Osteoblast (primary cell): ENCODE data around the gene SNX32. TPM values are rescaled to one million over a fixed set of nuclear protein-coding genes. Genes with fewer than 3 reads are reported as not detected.

ENCODE experiments used
- DNase-seq: peaks from one replicate; pipeline ENCODE4 v3.0.0; 2011; ENCODE audit warnings: low spot score, mixed read lengths; ENCODE audit not compliant: insufficient read length; ENCODE audit errors: missing footprints
- H2AFZ ChIP-seq: 2 replicates; pipeline ENCODE4 v1.6.0; 2011; ENCODE audit warnings: mild to moderate bottlenecking, low read length
- H3K27ac ChIP-seq: 2 replicates; pipeline ENCODE4 v1.5.1; 2011; ENCODE audit warnings: mild to moderate bottlenecking, low read depth, low read length, moderate library complexity
- H3K27me3 ChIP-seq: 2 replicates; pipeline ENCODE4 v1.6.0; 2012; ENCODE audit warnings: mild to moderate bottlenecking, control low read depth, inconsistent platforms, low read length, moderate library complexity; ENCODE audit not compliant: insufficient read depth
- H3K36me3 ChIP-seq: 2 replicates; pipeline ENCODE4 v1.5.1; 2011; ENCODE audit warnings: mild to moderate bottlenecking, low read length, control low read depth, moderate library complexity; ENCODE audit not compliant: insufficient read depth
- H3K4me1 ChIP-seq: 2 replicates; pipeline ENCODE4 v1.5.1; 2011; ENCODE audit warnings: mild to moderate bottlenecking, low read length, control low read depth, moderate library complexity; ENCODE audit not compliant: insufficient read depth
- H3K4me2 ChIP-seq: 2 replicates; pipeline ENCODE4 v1.6.0; 2011; ENCODE audit warnings: mild to moderate bottlenecking, low read length; ENCODE audit not compliant: insufficient read depth
- H3K4me3 ChIP-seq: fragments of 200-600 bp; sonication (generic); 3 replicates; pipeline ENCODE4 v1.5.1; 2012; ENCODE audit warnings: mild to moderate bottlenecking, low read length, inconsistent platforms; ENCODE audit not compliant: insufficient read depth
- H3K79me2 ChIP-seq: 2 replicates; pipeline ENCODE4 v1.6.0; 2012; ENCODE audit warnings: mild to moderate bottlenecking, low read length, control low read depth, inconsistent platforms; ENCODE audit not compliant: insufficient read depth
- H3K9me3 ChIP-seq: 2 replicates; pipeline ENCODE4 v1.5.1; 2011; ENCODE audit warnings: low read depth, low read length, control low read depth
- H4K20me1 ChIP-seq: 2 replicates; pipeline ENCODE4 v1.6.0; 2012; ENCODE audit warnings: mild to moderate bottlenecking, low read length, control low read depth; ENCODE audit not compliant: insufficient read depth
- CTCF ChIP-seq: IDR thresholded peaks from 2 replicates; pipeline ENCODE4 v1.5.1; 2011; ENCODE audit warnings: mild to moderate bottlenecking, low read depth, low read length, moderate library complexity; ENCODE audit errors: extremely low read depth
- total RNA-seq: library from RNA; depleted of rRNA; stranded (reverse); fragments of >200 nt; gene quantifications from 2 replicates; pipeline ENCODE4 v1.2.3, GENCODE V29; 2012

The SNX32 gene
- total RNA-seq, 1 donor, result 1.1 TPM

GRCh38 chr11:65857500-65857852 lies 23.7 kb downstream of the SNX32 start:
- no peak overlapping the region for H2AFZ ChIP-seq
- no peak for TF ChIP-seq CTCF
- H3K27me3 ChIP-seq, result no peaks in the 10 kb centered on the region
- H3K79me2 ChIP-seq, result peaks cover 70% of the 10 kb centered on the region
- peaks cover 49% of the 10 kb centered on the region for H3K36me3 ChIP-seq
- H3K27ac ChIP-seq, result peak overlapping the region; percentile 40
- H3K9me3 ChIP-seq, result no peaks in the 10 kb centered on the region
- peak overlapping the region; percentile 98 for H3K4me2 ChIP-seq
- no peak for DNase-seq
- peak overlapping the region; percentile 99 for H3K4me3 ChIP-seq
- H4K20me1 ChIP-seq, result peaks cover 47% of the 10 kb centered on the region
- peaks cover 45% of the 10 kb centered on the region for H3K4me1 ChIP-seq

DNA sequence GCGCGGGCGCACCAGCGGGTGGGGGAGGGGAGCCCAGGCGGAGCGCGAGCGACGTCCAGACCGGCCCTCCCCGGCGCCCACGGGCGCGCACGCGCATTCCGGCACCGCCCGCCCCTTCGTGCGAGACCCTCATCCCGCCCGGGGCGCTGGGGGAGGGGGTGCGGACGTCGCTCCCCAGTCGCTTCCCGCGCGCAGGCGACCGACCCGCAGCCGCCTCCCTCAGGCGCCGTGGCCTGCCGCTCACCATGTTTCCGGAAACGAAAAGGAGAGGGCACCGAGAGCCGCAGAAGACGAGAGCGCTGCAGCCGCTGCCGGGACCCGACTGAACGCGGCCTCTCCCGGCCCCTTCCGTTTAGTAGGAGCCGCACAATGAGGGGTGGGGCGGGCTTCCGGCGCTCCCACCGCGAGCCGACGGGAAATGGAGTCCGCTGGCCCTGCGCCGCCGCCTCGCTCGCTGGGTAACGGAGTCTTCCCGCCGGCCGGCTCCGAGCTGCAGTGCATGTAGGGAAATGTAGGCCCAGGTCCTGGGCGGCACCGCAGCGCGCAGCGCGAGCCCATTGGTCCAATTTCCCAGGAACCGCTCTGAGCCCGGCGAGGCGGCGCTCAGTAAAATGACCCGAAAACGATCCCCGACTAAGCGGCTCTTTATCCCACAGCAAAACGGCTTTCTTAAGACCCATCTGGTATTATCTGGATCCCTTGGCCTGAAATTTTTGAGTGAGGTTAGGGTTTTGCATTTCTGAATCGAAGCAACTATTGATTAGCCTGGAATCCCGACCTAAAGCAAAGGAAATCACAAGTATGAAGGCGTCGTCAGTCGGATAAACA lies 24.3 kb downstream of the SNX32 start, which contains the start of gene CFL1:
Gene CFL1 (minus strand): TSS at position 328 of the 828 bp plus-strand sequence. CDS start 81 bp downstream, at position 247.
- DNase-seq, result peak; percentile 99
- H3K4me1 ChIP-seq, result peaks cover 45% of the 10 kb centered on the region
- peaks cover 74% of the 10 kb centered on the region for H3K79me2 ChIP-seq
- H2AFZ ChIP-seq, result peak within 1 kb of the TSS; percentile 70
- H3K36me3 ChIP-seq, result peaks cover 51% of the 10 kb centered on the region
- H3K27ac ChIP-seq, result peak within 1 kb of the TSS; percentile 82
- TF ChIP-seq CTCF, result no peak
- peak within 1 kb of the TSS; percentile 99 for H3K4me3 ChIP-seq
- no peaks in the 10 kb centered on the region for H3K27me3 ChIP-seq
- no peaks in the 10 kb centered on the region for H3K9me3 ChIP-seq
- H4K20me1 ChIP-seq, result peaks cover 44% of the 10 kb centered on the region
- H3K4me2 ChIP-seq, result peak within 1 kb of the TSS; percentile 99

- no peaks in the 10 kb centered on the region for H3K9me3 ChIP-seq
- H3K4me3 ChIP-seq, result peak overlapping the region; percentile 99
- H3K4me2 ChIP-seq, result peak overlapping the region; percentile 99
- H3K4me1 ChIP-seq, result peaks cover 45% of the 10 kb centered on the region
- peak overlapping the region; percentile 69 for H2AFZ ChIP-seq
- H3K36me3 ChIP-seq, result peaks cover 50% of the 10 kb centered on the region
- H3K79me2 ChIP-seq, result peaks cover 72% of the 10 kb centered on the region
- TF ChIP-seq CTCF, result no peak
- no peak for DNase-seq
- H4K20me1 ChIP-seq, result peaks cover 41% of the 10 kb centered on the region
- H3K27me3 ChIP-seq, result no peaks in the 10 kb centered on the region
- H3K27ac ChIP-seq, result peak overlapping the region; percentile 82
Observed at GRCh38 chr11:65858681-65859087, 24.9 kb downstream of the SNX32 start.

DNA sequence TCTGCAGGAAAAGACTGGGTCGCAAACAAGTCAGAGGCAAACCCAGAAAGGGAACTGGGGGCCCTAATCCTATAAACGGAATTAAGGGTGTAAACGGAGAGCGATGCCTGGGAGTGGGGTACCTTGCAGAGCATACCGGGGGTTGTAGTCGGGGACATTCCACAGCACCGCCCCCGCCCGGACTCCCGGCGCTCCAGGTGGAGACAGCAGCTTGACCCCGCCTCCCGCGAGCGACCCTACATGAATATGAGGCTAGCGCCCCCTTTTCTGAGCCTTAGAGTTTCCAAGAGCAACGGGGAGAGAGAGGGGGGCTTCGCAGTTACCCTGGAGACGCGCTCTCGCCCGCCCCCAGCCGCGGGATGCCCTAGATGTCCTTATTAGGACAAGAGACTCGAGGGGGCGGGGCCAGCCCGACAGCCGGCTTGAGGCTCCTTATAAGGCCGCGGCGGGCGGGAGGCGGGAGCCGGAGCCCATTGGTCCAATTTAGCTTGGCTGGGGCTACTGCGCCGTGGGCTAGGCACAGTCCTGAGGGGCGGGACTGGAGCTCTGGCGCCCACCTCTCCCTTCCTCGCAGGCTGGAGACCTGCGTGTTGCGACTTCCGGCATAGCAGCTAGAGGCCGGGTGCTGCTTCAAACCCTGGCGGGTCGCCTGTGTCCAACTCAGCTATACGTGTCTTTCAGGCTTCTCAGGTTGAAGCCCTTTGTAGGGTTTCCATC lies 25.5 kb downstream of the SNX32 start:
- peak overlapping the region; percentile 64 for H2AFZ ChIP-seq
- H4K20me1 ChIP-seq, result peaks cover 36% of the 10 kb centered on the region
- no peaks in the 10 kb centered on the region for H3K27me3 ChIP-seq
- H3K36me3 ChIP-seq, result peaks cover 50% of the 10 kb centered on the region
- peaks cover 45% of the 10 kb centered on the region for H3K4me1 ChIP-seq
- H3K27ac ChIP-seq, result peak overlapping the region; percentile 82
- H3K4me3 ChIP-seq, result peak overlapping the region; percentile 99
- TF ChIP-seq CTCF, result no peak
- peaks cover 67% of the 10 kb centered on the region for H3K79me2 ChIP-seq
- peak overlapping the region; percentile 99 for H3K4me2 ChIP-seq
- peak; percentile 99 for DNase-seq
- no peaks in the 10 kb centered on the region for H3K9me3 ChIP-seq
